Measurements from ENCODE around the gene PRODH2. TPM values are rescaled to one million over a fixed set of nuclear protein-coding genes. Genes with fewer than 3 reads are reported as not detected.

Gene PRODH2, protein sequence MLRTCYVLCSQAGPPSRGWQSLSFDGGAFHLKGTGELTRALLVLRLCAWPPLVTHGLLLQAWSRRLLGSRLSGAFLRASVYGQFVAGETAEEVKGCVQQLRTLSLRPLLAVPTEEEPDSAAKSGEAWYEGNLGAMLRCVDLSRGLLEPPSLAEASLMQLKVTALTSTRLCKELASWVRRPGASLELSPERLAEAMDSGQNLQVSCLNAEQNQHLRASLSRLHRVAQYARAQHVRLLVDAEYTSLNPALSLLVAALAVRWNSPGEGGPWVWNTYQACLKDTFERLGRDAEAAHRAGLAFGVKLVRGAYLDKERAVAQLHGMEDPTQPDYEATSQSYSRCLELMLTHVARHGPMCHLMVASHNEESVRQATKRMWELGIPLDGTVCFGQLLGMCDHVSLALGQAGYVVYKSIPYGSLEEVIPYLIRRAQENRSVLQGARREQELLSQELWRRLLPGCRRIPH
- total RNA-seq = not detected in 2 replicates

DNA sequence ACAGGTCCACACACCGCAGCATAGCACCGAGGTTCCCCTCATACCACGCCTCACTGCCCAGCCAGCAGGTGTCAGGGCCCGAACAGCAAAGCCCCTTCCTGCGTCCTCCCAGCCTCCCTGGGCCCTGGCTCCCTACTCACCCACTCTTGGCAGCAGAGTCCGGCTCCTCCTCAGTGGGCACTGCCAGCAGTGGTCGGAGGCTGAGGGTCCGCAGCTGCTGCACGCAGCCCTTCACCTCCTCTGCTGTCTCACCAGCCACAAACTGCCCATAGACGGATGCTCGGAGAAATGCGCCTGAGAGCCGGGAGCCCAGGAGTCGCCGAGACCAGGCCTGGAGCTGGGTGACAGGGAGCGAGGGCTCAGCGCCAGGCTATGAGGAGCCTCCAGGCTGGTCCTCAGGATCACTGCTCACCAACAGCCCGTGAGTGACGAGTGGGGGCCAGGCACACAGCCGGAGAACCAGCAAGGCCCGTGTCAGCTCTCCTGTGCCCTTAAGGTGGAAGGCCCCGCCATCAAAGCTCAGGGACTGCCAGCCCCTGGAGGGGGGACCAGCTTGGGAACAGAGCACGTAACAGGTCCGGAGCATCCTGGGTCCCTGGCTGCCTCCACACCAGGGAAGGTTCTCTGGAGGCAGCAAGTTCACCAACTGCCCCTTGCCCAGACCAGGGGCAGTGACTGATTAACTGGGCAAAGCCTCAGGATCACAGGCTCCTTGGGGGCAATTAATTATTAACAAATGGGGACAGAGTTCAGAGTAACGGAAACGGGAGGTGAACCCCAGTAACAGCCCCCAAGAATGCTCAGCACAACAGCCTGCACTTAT is at the start of gene PRODH2:
PRODH2 (minus strand) TSS at position 626 of the 823 bp plus-strand sequence; CDS start at position 586, 40 bp downstream.

DNA sequence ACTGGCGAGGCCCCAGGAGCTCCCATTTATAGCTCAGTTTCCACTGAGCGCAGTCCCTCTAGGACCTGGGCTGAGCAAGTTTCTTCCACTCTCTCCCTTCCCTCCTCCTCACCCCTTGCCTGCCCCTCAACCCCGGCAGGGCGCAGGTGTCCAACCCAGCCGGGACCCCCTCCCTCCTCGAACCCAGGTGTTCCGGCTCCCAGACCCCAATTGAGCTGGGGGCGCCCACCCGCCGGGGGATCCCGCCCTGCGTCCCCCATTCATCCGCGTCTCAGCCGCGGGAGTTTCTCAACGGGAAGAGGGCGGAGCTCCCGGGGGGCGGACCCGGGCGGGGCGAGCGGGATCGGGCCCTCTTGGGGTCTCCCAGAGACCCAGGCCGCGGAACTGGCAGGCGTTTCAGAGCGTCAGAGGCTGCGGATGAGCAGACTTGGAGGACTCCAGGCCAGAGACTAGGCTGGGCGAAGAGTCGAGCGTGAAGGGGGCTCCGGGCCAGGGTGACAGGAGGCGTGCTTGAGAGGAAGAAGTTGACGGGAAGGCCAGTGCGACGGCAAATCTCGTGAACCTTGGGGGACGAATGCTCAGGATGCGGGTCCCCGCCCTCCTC is 44.0 kb upstream of the PRODH2 start, which contains the start of gene KIRREL2:
KIRREL2 (plus strand) TSS at position 366 of the 604 bp plus-strand sequence; CDS start at position 575, 209 bp downstream.

DNA sequence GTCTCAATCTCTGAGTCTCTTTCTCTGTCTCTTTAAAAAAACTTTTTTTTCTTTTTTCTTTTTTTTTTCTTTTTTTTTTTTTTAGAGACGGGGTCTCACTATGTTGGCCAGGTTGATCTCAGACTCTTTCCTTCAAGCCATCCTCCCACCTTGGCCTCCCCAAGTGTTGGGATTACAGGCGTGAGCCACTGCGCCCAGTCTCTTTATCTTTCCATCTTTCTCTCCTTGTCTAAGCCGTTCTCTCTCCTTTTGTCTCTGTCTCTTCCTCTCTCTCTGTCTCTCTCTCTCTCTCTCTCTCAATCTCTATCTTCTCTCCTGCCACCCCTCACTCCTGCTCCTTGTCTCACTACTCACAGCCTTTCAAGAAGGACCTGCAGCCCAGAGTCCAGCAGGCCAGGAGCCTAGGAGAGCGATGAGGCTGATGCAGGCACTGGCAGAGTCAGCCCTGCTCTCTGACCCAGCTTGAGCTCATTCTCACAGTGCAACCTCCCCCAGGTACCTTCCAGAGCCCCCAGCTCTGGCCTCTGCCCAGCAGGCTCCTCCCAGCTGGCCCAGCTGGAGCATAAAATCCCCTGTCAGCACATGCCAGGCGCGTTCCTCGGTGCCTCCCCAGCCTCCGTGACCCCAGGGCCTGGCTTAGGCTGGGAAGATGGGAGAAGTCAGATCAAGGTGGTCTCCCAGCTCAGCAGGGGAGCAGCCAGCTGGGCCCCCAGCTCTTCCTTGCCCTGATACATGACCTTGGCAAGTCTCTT is 39.6 kb upstream of the PRODH2 start, which contains the start of gene NPHS1:
NPHS1 (minus strand) TSS at position 476 of the 752 bp plus-strand sequence. CDS start 667 bp downstream, outside the sequence.

DNA sequence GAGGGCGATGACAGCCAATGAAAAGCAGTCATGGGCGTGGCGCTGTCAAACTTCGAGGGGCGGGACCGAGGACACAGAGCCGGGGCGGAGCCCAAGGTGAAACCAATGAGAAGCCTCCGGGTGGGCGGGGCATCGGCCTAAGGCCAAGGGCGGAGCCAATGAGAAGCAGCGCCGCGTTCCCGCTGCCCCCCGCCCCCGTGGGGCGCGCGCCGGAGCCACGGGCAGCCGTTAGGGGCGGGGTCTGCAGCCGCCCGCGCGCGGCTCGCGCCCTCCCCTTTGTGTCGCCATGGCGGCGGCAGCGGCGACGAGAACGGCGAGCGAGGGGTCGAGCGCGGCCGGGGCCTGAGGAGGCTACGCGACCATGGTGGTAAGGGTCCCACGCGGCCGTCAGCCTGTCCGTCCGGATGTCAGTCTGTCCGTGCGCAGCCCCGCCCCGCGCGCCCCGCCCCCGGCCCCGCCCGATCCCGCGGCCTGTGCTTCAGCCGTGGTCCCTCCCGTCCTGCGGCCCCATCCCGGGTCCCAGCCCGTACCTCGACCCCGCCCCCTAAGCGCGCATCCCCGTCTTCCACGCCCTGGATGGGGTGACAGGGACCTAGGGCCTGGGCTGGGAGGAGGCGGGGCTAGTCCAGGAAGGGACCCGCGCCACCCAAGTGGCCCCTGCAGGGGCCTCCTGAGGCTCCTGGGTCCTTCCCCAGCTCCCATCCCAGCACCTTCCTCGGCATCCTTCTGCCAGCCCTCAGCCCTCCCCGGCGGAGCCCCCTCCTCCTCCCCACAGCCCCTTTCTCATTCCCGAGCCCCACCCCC is 37.1 kb downstream of the PRODH2 start, which contains the start of gene ARHGAP33:
ARHGAP33 (plus strand) TSS at position 267 of the 804 bp plus-strand sequence; CDS start at position 362, 95 bp downstream.

DNA sequence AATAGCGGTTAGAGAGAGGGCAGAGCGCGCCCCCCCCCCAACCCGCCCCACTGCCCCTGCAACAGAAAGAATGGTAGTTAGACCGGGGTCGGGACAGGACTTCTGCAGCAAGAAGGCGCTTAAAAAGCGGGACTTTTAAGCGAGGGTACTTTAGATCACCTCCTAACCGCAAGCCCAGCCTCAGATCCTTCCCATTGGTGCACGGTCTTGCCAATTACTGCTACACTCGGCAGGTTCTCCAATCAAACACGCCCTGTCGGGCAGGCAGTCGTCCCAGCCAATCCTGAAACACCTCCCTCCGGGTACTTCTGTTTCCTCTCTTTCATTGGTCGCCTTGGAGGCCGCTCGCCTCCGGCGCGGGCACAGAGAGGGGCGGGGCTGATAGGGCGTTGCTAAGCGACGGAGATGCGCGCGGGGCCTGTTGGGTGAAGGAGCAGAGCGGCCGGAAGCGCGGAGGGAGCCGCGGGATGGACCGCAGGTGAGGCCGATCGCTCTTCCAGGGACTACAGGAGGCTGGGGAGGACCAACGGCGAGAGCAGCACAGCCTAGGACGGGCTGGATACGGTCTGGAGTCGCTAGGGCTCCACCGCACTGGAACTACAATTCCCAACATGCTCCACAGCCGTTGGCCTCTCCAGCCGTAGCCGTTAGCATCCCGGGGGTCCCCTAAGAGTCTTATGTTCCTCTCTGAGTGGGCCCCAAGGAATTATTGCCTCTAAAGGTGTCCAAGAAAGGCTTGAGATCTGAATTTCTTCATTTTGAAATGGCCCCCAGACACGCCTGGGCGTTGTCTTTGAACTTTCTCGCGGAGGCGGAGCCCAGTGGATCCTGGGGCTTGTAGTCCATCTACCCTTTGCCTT is 54.7 kb downstream of the PRODH2 start, which contains the start of gene PROSER3:
PROSER3 (plus strand) TSS at position 428 of the 860 bp plus-strand sequence; CDS start at position 468, 40 bp downstream.

DNA sequence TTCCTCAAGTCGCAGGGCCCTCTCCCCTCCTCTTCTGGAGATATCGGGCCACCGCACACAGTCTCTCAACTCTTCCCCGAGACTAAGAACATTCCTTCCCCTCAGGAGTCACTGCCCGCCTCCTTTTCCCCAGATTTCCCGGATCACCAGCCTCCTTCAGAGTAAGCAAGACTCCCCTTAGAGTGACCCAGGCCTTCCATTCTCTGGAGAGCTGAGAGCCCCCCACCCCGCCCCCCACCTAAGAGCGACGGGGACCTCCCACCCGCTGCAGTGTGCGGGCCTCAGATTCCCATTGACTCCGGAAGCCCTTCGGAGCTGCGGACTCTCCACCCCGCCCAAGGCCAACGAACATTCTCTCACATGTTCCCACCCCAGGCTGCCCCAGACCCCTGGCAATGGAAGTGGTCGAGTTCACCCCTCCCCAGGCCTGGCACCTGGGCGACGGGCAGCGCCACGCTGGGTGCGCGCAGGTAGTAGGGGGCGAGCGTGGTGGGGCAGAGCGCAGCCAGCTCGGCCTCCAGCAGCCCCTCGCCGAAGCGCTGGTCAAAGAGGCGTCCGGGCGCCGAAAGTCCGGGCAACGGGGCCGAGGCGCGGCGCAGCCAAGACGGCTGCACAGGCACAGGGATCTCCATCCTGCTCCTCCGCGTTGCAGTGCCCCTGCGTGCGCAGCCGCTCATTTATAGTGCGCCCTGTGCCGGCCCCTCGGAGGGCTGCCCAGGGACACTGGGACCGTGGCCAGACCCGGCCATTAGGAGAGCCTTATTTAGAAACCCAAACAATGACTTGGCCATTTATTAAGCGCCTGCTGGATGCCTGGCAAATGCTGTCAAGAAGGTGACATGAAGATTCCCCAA is 56.0 kb downstream of the PRODH2 start, which contains the start of gene HSPB6:
HSPB6 (minus strand) TSS at position 653 of the 854 bp plus-strand sequence; CDS start at position 632, 21 bp downstream.

Other genes starting within 250 kb of the PRODH2 start
- gene ATP4A, start 249.2 kb downstream of the PRODH2 start, total RNA-seq = not detected in 2 replicates
- not detected in 2 replicates for gene PMIS2, start 226.7 kb downstream of the PRODH2 start, total RNA-seq
- 5.6 and 7.4 TPM in 2 replicates for gene HAUS5, start 200.1 kb downstream of the PRODH2 start, total RNA-seq
- gene RBM42, start 183.8 kb downstream of the PRODH2 start, total RNA-seq = 33.4 and 35.7 TPM in 2 replicates
- gene ETV2, start 171.1 kb downstream of the PRODH2 start, total RNA-seq = 0.13 TPM in 1 of 2 replicates, not detected in the other
- gene COX6B1, start 164.5 kb downstream of the PRODH2 start, total RNA-seq = 188 and 222 TPM in 2 replicates
- 0.10 and 0.13 TPM in 2 replicates for gene UPK1A, start 146.3 kb downstream of the PRODH2 start, total RNA-seq
- not detected in 2 replicates for gene ZBTB32, start 108.3 kb downstream of the PRODH2 start, total RNA-seq
- gene KMT2B, start 94.8 kb downstream of the PRODH2 start, total RNA-seq = 10.3 and 15.1 TPM in 2 replicates
- gene IGFLR1, start 70.4 kb downstream of the PRODH2 start, total RNA-seq = 0.73 and 0.85 TPM in 2 replicates
- gene U2AF1L4, start 67.4 kb downstream of the PRODH2 start, total RNA-seq = 6.1 and 8.9 TPM in 2 replicates
- 12.4 and 17.2 TPM in 2 replicates for gene PSENEN, start 67.2 kb downstream of the PRODH2 start, total RNA-seq
- gene LIN37, start 64.3 kb downstream of the PRODH2 start, total RNA-seq = 9.0 and 10.0 TPM in 2 replicates
- gene HSPB6, start 55.8 kb downstream of the PRODH2 start, total RNA-seq = 106 and 161 TPM in 2 replicates
- gene PROSER3, start 54.7 kb downstream of the PRODH2 start, total RNA-seq = 5.4 and 6.3 TPM in 2 replicates
- 3.1 and 5.5 TPM in 2 replicates for gene ARHGAP33, start 37.3 kb downstream of the PRODH2 start, total RNA-seq
- gene NPHS1, start 39.7 kb upstream of the PRODH2 start, total RNA-seq = not detected in 2 replicates
- not detected in 2 replicates for gene KIRREL2, start 44.1 kb upstream of the PRODH2 start, total RNA-seq
- gene APLP1, start 55.7 kb upstream of the PRODH2 start, total RNA-seq = 23.2 and 28.9 TPM in 2 replicates
- gene NFKBID, start 87.7 kb upstream of the PRODH2 start, total RNA-seq = 2.5 and 5.2 TPM in 2 replicates
- gene HCST, start 89.7 kb upstream of the PRODH2 start, total RNA-seq = 0.46 and 1.2 TPM in 2 replicates
- gene TYROBP, start 95.5 kb upstream of the PRODH2 start, total RNA-seq = not detected in 2 replicates
- gene LRFN3, start 123.5 kb upstream of the PRODH2 start, total RNA-seq = 5.1 and 7.1 TPM in 2 replicates
- gene SDHAF1, start 182.3 kb upstream of the PRODH2 start, total RNA-seq = 7.7 and 8.0 TPM in 2 replicates
- 0.13 and 0.20 TPM in 2 replicates for gene SYNE4, start 196.0 kb upstream of the PRODH2 start, total RNA-seq
- gene ALKBH6, start 201.4 kb upstream of the PRODH2 start, total RNA-seq = 12.6 and 18.2 TPM in 2 replicates
- 31.5 and 42.9 TPM in 2 replicates for gene CLIP3, start 220.0 kb upstream of the PRODH2 start, total RNA-seq
- 3.3 and 5.5 TPM in 2 replicates for gene THAP8, start 241.4 kb upstream of the PRODH2 start, total RNA-seq
- gene WDR62, start 242.1 kb upstream of the PRODH2 start, total RNA-seq = 1.7 and 2.3 TPM in 2 replicates